ENCODE measurements around the gene OTULIN. TPM values are rescaled to one million over a fixed set of nuclear protein-coding genes. Genes with fewer than 3 reads are reported as not detected.

Gene OTULIN
- total and polyA plus RNA-seq, 2 of the 8 experiments (the other 6 are each of a cell fraction or from before 2014, with no cell fraction given), result 5.2 to 34.8 TPM

GRCh38 chr5:14722923-14723322 is 58.4 kb downstream of the OTULIN start:
- no peak overlapping the region for H2AFZ ChIP-seq (ENCODE audit: low read length)
- no peak overlapping the region for H3K56ac ChIP-seq (replicated peaks; ENCODE audit: insufficient read length, low read depth, low read length)
- H4K20me1 ChIP-seq (replicated peaks in 1 of 2; ENCODE audit: control insufficient read depth in 1 of 2, insufficient read depth in 2 of 2, low read length in 2 of 2), result no peaks in the 10 kb centered on the region
- H2BK120ac ChIP-seq (replicated peaks; ENCODE audit: low read depth, low read length), result no peak overlapping the region
- no peaks in the 10 kb centered on the region; a peak in 2 of 7 replicates for H3K27me3 ChIP-seq (replicated peaks in 1 of 4; ENCODE audit: control insufficient read depth in 3 of 4, extremely low read depth in 1 of 4, insufficient read depth in 3 of 4, low read length in 3 of 4)
- H3K4me2 ChIP-seq (ENCODE audit: insufficient read depth in 1 of 2, low read depth in 2 of 2, low read length in 2 of 2), result no peak overlapping the region
- DNase-seq (ENCODE audit: low read depth in 1 of 2, low spot score in 2 of 2), result no peak
- TF ChIP-seq EGR1 (IDR thresholded peaks at IDR 0.05; ENCODE audit: borderline replicate concordance, low read depth, low read length) (no peak), ATF3 (IDR thresholded peaks at IDR 0.05; ENCODE audit: insufficient read depth, low read depth, low read length) (no peak), GTF2F1 (IDR thresholded peaks at IDR 0.05; ENCODE audit: borderline replicate concordance, low read depth, low read length) (no peak), SAP30 (IDR thresholded peaks at IDR 0.05; ENCODE audit: insufficient read depth, insufficient replicate concordance, low read length) (no peak), TBP (IDR thresholded peaks at IDR 0.05; ENCODE audit: low read depth, low read length) (no peak), POLR2AphosphoS5 (IDR thresholded peaks at IDR 0.05; ENCODE audit: low read depth, low read length) (no peak), YY1 (IDR thresholded peaks at IDR 0.05; ENCODE audit: low read depth, low read length) (no peak), BACH1 (IDR thresholded peaks at IDR 0.05; ENCODE audit: low read length) (no peak)
- H3K14ac ChIP-seq (ENCODE audit: insufficient read length), result no peak overlapping the region
- H2BK20ac ChIP-seq (ENCODE audit: low read length), result no peak overlapping the region
- H3K27ac ChIP-seq (ENCODE audit: low read depth, low read length), result no peak overlapping the region
- no peaks in the 10 kb centered on the region for H3K23me2 ChIP-seq (ENCODE audit: low read depth, low read length)
- H2BK5ac ChIP-seq (ENCODE audit: low read depth, low read length), result no peak overlapping the region
- no peaks in the 10 kb centered on the region for H3K36me3 ChIP-seq (ENCODE audit: control insufficient read depth in 2 of 4, insufficient read depth in 4 of 4, low read length in 3 of 4)
- 92% methylated on average over 8 of the region's 8 CpGs; no CpG with 5 or more reads in 1 of the 2 experiments for WGBS, 2 experiments (ENCODE audit: extremely low coverage in 1 of 2, insufficient coverage in 1 of 2, insufficient read length in 1 of 2, insufficient replicate concordance in 2 of 2, low coverage in 1 of 2, low lambda C conversion rate in 2 of 2, missing lambda C conversion rate in 1 of 2)
- CTCF ChIA-PET (ENCODE audit: partially characterized antibody), result interaction anchor here (0.6 to 1.7 kb wide), 4 partner anchors 9 to 271 kb away, joined by 3 to 5 read pairs (median 3); no protein-coding TSS in a partner anchor
- no peak overlapping the region for H3K23ac ChIP-seq (ENCODE audit: insufficient read length)
- no peaks in the 10 kb centered on the region for H3K79me2 ChIP-seq (ENCODE audit: control insufficient read depth in 1 of 2, insufficient read depth in 2 of 2, low read length in 2 of 2)
- H2BK12ac ChIP-seq (ENCODE audit: low read depth, low read length), result no peak overlapping the region
- H3K4me1 ChIP-seq (replicated peaks in 1 of 4; ENCODE audit: control insufficient read depth in 3 of 4, insufficient read depth in 4 of 4, low read length in 3 of 4), result peaks cover 3 to 10% (median 7%) of the 10 kb centered on the region in 4 experiments
- POLR2A ChIA-PET (ENCODE audit: partially characterized antibody), result no interaction called here
- no peak overlapping the region for H3K9ac ChIP-seq (replicated peaks in 1 of 4; ENCODE audit: extremely low read depth in 1 of 4, low read depth in 3 of 4, low read length in 3 of 4)
- no peak overlapping the region for H4K5ac ChIP-seq (ENCODE audit: insufficient read length, low read depth, low read length)
- no peak for FAIRE-seq
- H3K79me1 ChIP-seq (ENCODE audit: low read depth, low read length), result no peaks in the 10 kb centered on the region
- H3K4ac ChIP-seq (replicated peaks; ENCODE audit: insufficient read length, low read depth, low read length), result no peak overlapping the region
- H3K4me3 ChIP-seq (ENCODE audit: extremely low read depth in 1 of 4, insufficient read depth in 2 of 4, low read depth in 3 of 4, low read length in 4 of 4), result no peak overlapping the region
- no peak overlapping the region for H2BK15ac ChIP-seq (ENCODE audit: low read length)
- no peak overlapping the region; the same call in 1 of the 2 replicates for H4K8ac ChIP-seq (ENCODE audit: extremely low read depth, insufficient read depth, low read length)
- no peak overlapping the region for H3K18ac ChIP-seq (ENCODE audit: extremely low read depth, low read length)
- H4K91ac ChIP-seq (replicated peaks; ENCODE audit: insufficient read length, low read length), result no peak overlapping the region
- no peak overlapping the region for H2AK5ac ChIP-seq (ENCODE audit: low read depth, low read length)
- no peaks in the 10 kb centered on the region for H3K9me3 ChIP-seq (ENCODE audit: insufficient read depth in 2 of 2, low read depth in 1 of 2, low read length in 1 of 2)
